HG03066 (cell line): Measurements from ENCODE around the gene ARHGAP26.

Experiments
- ATAC-seq: cut with Tn5 transposase; IDR thresholded peaks from one replicate; pipeline ENCODE4 v1.9.1; 2021; ENCODE audit warnings: low read depth; ENCODE audit not compliant: unreplicated experiment

ARHGAP26 gene

DNA sequence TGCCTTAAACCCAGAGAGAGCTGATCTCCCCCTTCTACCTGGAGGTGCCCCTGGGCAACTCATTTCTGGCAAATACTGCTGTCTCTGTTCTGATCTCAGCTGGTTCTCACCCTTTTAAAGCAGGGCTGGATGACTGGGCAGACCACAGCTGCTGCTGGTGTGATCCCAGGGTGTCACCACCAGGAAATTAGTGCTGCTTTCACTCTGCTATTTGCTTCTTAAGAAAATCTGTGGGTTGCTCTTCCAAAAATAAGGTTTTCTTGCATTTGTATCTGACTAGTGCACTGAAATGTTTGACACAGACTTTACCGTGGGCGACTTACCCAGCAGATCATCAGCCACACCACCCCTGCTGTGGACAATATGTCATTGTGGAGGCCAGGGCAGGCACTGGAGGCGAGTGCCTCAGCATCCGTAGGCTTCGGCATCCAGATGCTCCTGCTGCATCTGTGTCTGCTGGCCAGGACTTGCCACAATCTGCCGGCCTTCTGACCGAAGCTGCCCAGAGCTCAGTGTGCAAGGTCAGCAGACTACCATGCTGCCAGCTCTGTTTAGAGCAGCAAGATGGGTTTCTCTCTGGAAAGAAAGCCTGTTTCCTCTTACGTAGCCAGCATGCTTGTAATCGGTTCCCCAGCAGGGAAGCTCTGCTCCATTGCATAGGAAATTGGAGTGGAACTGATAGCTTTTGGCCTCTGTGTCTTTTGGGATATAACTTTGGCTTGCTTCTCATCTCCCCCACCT, 13.6 kb downstream of the ARHGAP26 start:
- ATAC-seq, result peak; percentile 74

DNA sequence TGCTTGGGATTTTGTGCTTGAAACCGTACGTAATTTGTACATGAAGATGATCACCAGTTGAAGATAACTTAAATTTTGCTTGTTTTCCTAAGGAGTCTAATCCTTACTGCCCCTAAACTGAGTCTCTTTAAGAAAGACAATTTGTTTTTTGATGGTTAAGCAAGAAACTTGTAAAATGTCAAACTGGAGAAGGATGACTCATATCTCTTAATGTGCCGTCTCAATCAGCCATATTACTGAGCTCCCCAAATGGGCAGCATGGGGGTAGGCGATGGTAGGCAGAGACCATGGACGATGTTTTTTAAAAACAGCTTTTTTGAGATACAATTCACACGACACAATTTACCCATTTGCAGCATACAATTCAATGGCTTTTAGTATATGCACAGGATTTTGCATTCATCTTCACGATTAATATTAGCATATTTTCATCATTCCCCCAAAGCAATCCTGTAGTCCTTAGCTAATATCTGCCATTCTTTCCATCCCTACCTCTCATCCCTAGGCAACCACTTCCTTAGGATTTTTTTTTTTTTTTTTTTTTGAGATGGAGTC, 14.3 kb downstream of the ARHGAP26 start:
- no peak for ATAC-seq

- no peak for ATAC-seq
These were observed 15.0 kb downstream of the ARHGAP26 start for GRCh38 chr5:142785206-142785605.

DNA sequence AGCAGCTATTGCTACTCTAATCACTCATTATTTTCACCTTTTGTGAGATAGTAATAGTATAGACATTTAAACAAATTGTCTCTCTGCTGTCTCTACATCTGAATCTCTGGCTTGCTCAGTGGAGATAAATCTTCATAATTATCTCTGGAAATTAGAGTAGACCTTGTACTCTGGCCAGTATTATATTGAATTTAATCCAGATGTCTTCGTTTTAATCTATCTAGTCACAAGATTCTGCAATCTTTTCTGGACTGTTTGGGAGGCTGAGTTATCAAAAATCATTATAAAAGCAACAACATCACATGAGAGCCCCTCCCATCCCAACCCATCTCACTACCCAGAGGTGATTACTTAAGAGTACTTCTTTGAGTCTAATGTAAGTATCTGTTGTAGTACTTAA, 19.0 kb downstream of the ARHGAP26 start:
- ATAC-seq, result no peak

- ATAC-seq, result no peak
These were observed 22.1 kb downstream of the ARHGAP26 start for GRCh38 chr5:142792012-142792864.

DNA sequence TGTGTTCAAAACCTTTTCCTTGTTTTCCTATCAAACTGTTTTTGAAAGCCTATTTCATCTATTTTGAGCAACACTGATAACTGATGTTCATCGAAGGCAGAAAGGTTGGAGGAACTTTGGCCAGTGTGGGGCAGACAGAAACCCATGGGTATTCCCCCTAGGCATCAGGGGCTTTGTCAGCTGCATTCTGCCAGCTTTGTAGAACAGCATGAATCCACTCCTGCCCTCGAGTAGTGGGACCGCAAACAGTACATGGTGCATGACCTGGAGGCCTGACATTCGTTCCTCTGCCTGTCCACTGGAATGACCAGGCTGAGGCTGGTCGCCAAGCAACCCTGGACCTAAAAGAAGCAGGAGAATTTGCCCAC, 22.7 kb downstream of the ARHGAP26 start:
- ATAC-seq, result no peak

DNA sequence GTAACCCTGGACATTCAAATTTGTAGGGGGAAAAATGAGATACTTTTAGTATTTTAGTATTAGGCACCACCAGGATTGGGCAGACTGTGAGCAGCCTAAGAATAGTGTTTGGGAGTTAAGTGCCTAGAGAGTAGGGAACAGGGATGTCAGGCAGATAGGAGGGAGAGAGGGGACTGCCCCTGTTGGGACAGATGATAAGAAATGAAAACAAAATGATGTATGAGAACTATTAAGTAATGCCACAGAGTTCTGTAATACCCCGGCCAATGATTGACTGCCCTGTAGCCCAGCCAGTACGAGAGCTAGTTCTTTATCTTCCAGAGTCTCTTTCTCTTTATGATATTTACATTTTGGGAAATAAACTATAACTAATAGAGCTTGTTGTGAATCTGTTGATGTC, 24.4 kb downstream of the ARHGAP26 start:
- ATAC-seq, result no peak

DNA sequence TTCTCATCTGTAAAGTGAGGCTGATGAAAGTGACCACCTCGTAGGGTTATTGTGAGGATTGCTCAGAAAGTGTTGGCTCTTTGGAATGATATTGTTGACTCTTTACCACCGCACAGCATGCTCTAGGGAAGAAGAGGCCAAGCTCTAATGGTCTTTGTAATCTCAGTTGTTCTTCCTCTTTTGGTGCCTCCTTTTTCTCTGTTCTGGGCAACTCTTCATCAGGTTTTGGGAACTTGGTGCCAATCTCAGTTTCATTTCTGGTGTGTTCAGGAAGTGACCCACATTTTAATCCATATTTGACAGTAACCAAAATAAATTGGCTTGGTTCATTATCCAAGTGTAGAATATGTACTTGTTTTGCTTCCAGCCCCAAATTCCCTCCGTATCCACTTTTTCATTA, 25.1 kb downstream of the ARHGAP26 start:
- no peak for ATAC-seq

GRCh38 chr5:142796492-142797109, 26.4 kb downstream of the ARHGAP26 start:
- ATAC-seq, result no peak

DNA sequence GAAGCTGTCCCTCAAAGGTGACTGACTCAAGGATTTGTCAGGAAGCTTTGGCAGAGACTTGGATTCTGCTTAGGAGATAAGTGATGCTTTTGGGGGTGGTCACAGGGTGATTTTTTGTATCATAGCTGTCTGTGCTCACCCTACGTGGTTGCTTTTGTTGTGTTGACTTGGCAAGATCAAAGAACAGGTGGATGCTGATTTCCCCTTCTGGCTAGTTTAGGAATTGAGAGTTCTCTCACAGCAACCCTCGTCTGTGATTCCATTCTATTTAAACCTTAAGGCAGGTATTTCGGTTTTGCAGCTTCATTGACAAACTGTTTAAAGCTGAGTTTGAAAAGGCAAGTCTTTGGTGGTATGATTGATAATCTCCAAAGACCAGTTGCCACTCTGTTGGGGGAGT, 27.2 kb downstream of the ARHGAP26 start:
- ATAC-seq, result no peak

GRCh38 chr5:142798099-142798770, 28.1 kb downstream of the ARHGAP26 start:
- no peak for ATAC-seq

DNA sequence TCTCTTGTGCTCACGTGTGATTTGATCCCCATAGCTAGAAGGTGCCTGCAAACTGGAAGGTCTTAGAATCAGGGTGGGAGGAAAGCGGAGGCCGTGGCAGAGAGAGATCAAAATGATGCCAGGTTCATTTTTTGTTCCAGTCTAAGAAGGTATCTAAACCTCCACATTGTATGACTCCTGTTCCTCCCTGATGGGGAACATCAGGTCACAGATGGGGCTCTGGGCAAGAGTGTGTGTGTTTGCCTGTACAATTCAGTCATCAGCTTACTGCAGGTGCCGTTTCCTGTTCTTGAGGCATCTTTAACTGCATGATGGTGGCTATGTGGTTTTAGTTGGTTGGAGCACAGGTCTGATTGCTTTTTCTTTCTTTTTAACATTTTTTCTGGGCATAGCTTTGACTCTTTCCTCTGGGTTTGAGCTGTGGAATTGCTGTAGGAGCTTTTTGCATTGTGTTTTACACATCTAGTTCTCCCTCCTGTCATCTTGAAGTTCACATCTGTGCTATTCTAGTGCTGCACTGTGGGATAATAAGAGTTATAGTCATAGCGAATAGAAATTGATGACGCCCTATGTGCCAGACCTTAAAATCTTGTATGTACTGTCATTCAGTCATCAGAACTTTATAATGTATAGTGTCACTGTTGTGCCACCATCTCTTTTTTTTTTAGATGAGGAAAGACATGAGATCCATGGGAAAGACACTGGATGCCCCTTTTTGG, 30.8 kb downstream of the ARHGAP26 start:
- ATAC-seq, result no peak

DNA sequence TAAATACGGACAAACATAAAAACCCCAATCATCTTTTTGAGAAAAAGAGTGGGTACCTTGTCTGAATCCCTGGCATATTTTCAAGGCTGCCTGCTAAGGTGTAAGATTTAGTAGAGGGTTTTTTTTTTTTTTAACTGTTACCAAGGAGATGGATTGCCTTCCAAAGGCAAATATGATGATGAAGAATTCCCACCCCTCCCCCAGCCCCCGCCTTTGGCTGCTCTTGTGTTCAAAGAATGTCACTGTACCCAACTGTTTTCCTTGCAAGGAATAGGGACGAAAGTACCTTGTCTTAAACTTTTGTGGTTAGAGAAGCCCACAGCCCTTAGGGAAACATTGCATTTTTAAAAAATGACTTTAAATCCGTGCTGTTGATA, 31.3 kb downstream of the ARHGAP26 start:
- ATAC-seq, result no peak

GRCh38 chr5:142803428-142804125, 33.4 kb downstream of the ARHGAP26 start:
- no peak for ATAC-seq

GRCh38 chr5:142805339-142805738, 35.2 kb downstream of the ARHGAP26 start:
- no peak for ATAC-seq

- ATAC-seq, result no peak
These were observed 36.7 kb downstream of the ARHGAP26 start for GRCh38 chr5:142806841-142807267.

DNA sequence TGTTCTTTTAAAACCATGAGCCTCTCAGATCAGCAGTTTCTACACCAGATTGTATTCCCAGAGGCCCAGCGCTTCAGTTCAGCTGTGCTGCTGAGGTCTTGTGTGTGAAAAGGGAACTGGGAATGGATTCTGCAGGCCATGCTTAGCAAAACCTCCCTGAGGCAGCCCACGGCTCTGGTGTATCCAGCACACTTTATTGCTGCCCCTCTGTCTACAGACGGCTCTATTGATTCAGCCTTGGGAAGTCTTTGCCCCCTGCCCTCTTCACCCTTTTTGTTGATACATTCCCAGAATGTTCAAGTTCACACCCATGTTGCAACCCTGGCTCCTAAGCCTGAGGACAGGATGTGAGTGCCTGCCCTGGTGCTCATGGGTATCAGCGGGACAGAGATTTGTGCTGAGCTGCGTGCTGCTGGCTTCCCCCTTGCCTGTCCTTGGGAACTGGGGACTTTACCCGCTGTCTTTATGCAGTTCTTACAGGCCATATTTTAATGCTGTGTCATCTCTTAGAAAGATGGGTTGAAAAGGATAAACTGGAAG, 37.3 kb downstream of the ARHGAP26 start:
- ATAC-seq, result no peak

GRCh38 chr5:142808878-142809598, 38.9 kb downstream of the ARHGAP26 start:
- ATAC-seq, result no peak

DNA sequence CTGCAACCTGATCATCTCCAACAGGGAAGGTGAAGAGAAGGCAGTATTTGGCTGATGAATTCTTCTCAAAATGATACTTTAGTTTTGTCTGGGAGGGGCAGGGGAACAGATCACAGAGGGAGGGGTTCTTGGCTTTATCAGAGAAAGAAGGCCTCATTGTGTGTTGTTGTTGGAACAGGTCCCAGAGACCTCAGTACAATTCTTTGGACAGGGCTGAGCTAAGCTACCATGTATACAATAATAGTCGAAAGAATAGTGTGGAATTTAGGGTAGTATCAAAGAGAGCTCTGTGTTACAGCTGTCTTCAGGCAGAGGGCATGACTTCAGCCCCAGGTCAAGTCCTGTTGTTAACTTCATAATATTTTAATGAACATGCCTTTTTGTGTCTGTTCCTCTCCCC, 39.9 kb downstream of the ARHGAP26 start:
- no peak for ATAC-seq
